Measurements from ENCODE around the gene ELP4. TPM values are rescaled to one million over a fixed set of nuclear protein-coding genes. Genes with fewer than 3 reads are reported as not detected.

ELP4 gene
- total RNA-seq, 4 donors from 2014 or later: 8.8 to 23.6 (median 13.5) TPM

- in situ Hi-C loops (cut with MboI; ENCODE audit: low sequenced_read_pairs in 4 of 4): no loop called here
- Histone ChIP-seq H3K27me3 (no peaks in the 10 kb centered on the region), H3K27ac (no peak overlapping the region), H3K9me3 (no peaks in the 10 kb centered on the region), H3K4me3 (no peak overlapping the region), H3K36me3 (no peaks in the 10 kb centered on the region), H3K4me1 (peaks cover 8 to 14% of the 10 kb centered on the region in 2 donors)
- intact Hi-C loops (cut with DNase I; ENCODE audit: low total_unique reads): no loop called here
- no peak for ATAC-seq
- DNase-seq: no peak
- no peak for TF ChIP-seq POLR2A (IDR thresholded peaks at IDR 0.05)
- TF ChIP-seq, protein P1, sequence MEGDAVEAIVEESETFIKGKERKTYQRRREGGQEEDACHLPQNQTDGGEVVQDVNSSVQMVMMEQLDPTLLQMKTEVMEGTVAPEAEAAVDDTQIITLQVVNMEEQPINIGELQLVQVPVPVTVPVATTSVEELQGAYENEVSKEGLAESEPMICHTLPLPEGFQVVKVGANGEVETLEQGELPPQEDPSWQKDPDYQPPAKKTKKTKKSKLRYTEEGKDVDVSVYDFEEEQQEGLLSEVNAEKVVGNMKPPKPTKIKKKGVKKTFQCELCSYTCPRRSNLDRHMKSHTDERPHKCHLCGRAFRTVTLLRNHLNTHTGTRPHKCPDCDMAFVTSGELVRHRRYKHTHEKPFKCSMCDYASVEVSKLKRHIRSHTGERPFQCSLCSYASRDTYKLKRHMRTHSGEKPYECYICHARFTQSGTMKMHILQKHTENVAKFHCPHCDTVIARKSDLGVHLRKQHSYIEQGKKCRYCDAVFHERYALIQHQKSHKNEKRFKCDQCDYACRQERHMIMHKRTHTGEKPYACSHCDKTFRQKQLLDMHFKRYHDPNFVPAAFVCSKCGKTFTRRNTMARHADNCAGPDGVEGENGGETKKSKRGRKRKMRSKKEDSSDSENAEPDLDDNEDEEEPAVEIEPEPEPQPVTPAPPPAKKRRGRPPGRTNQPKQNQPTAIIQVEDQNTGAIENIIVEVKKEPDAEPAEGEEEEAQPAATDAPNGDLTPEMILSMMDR (IDR thresholded peaks at IDR 0.05 in 4 of 5, conservative IDR thresholded peaks at IDR 0.05 in 1 of 5): no peak
Observed at GRCh38 chr11:31780480-31780971, 271.0 kb downstream of the ELP4 start.

DNA sequence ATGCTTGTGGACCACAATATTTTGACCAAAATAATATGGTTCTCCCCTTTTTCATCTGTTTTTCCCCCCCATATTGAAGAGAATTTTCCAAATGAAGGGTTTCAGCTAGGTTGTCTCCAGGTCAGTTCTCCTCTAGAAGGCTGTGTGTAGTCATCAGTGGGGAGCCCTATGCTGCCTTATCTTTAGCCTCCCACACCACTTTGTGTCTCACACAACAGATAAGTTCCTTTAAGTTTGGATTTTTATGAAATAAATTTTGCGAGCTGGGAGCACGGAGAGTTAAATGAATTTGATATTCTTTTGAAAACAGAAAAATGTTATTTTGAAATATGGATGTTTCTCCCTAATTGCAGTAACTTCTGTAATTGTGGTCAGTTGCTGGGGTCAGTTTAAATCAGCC lies 272.7 kb downstream of the ELP4 start:
- no peak for ATAC-seq
- Histone ChIP-seq H3K4me1 (peaks cover 8 to 14% of the 10 kb centered on the region in 2 donors), H3K4me3 (no peak overlapping the region), H3K27ac (no peak overlapping the region), H3K9me3 (no peaks in the 10 kb centered on the region), H3K36me3 (no peaks in the 10 kb centered on the region), H3K27me3 (no peaks in the 10 kb centered on the region)
- TF ChIP-seq, protein P1 (IDR thresholded peaks at IDR 0.05 in 4 of 5, conservative IDR thresholded peaks at IDR 0.05 in 1 of 5): no peak
- TF ChIP-seq POLR2A (IDR thresholded peaks at IDR 0.05): no peak
- intact Hi-C loops (cut with DNase I; ENCODE audit: low total_unique reads) (no loop called here), in situ Hi-C loops (cut with MboI; ENCODE audit: low sequenced_read_pairs in 4 of 4) (no loop called here)
- no peak for DNase-seq

GRCh38 chr11:31783252-31783651 lies 273.7 kb downstream of the ELP4 start:
- H3K9me3 ChIP-seq: no peaks in the 10 kb centered on the region
- in situ Hi-C loops (cut with MboI; ENCODE audit: low sequenced_read_pairs in 4 of 4) (no loop called here), intact Hi-C loops (cut with DNase I; ENCODE audit: low total_unique reads) (no loop called here)
- no peak overlapping the region for H3K4me3 ChIP-seq
- H3K27me3 ChIP-seq: no peaks in the 10 kb centered on the region
- TF ChIP-seq, protein P1 (IDR thresholded peaks at IDR 0.05 in 4 of 5, conservative IDR thresholded peaks at IDR 0.05 in 1 of 5): no peak
- no peak for TF ChIP-seq POLR2A (IDR thresholded peaks at IDR 0.05)
- DNase-seq (no peak), ATAC-seq (no peak)
- H3K36me3 ChIP-seq: no peaks in the 10 kb centered on the region
- H3K27ac ChIP-seq: no peak overlapping the region
- H3K4me1 ChIP-seq: peaks cover 8 to 14% of the 10 kb centered on the region in 2 donors

DNA sequence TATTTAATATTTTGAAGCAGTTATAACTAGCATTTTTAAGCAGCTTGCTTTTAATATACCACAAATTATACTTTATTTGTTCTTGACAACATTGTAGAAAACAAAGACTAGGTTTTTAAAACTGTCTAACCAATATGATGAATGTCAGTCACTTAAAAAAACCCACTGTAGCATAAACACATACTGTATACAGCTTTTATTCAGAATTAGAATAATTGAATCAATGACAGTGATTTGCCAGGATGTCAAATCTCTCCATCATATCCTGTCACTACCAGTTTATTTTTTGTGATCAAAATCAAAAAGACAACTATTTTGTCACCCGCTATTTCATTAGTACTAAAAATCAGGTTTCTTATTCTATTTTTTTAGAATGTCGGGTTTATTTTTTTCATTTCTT lies 275.0 kb downstream of the ELP4 start:
- intact Hi-C loops (cut with DNase I; ENCODE audit: low total_unique reads) (no loop called here), in situ Hi-C loops (cut with MboI; ENCODE audit: low sequenced_read_pairs in 4 of 4) (no loop called here)
- no peaks in the 10 kb centered on the region for H3K27me3 ChIP-seq
- H3K27ac ChIP-seq: no peak overlapping the region
- no peaks in the 10 kb centered on the region for H3K36me3 ChIP-seq
- H3K4me1 ChIP-seq: peaks cover 7 to 8% of the 10 kb centered on the region in 2 donors
- DNase-seq (no peak), ATAC-seq (no peak)
- no peak for TF ChIP-seq POLR2A (IDR thresholded peaks at IDR 0.05)
- TF ChIP-seq, protein P1 (IDR thresholded peaks at IDR 0.05 in 4 of 5, conservative IDR thresholded peaks at IDR 0.05 in 1 of 5): no peak
- no peak overlapping the region for H3K4me3 ChIP-seq
- no peaks in the 10 kb centered on the region for H3K9me3 ChIP-seq
